Neutrophil (primary cell): Measurements from ENCODE around the gene VSTM4.

Source experiments
- H3K27ac ChIP-seq: fragments of 200-600 bp; sonication (generic); 2 replicates; pipeline ENCODE4 v1.5.1; 2016; ENCODE audit warnings: mild to moderate bottlenecking, moderate library complexity
- H3K27me3 ChIP-seq: fragments of 200-600 bp; sonication (generic); 2 replicates; pipeline ENCODE4 v1.6.0; 2016; ENCODE audit warnings: mild to moderate bottlenecking
- H3K36me3 ChIP-seq: fragments of 200-600 bp; sonication (generic); 2 replicates; pipeline ENCODE4 v1.5.1; 2017
- H3K4me1 ChIP-seq, 2 experiments: fragments of 200-600 bp in 1 of 2; sonication (generic) in 1 of 2; 1 replicate in 1 of 2; 2 replicates in 1 of 2; pipeline versions ENCODE4 v1.5.1 to v1.6.1; 2013 to 2016; ENCODE audit warnings: low read depth in 1 of 2, low read length in 1 of 2, mild to moderate bottlenecking in 1 of 2, moderate library complexity in 1 of 2; ENCODE audit not compliant: control insufficient read depth in 1 of 2, insufficient read depth in 1 of 2
- H3K4me3 ChIP-seq, 2 experiments: fragments of 200-600 bp in 1 of 2; sonication (generic) in 1 of 2; 1 replicate in 1 of 2; 2 replicates in 1 of 2; pipeline ENCODE4 v1.5.1; 2013 to 2016; ENCODE audit warnings: low read depth in 1 of 2, low read length in 1 of 2, mild to moderate bottlenecking in 1 of 2, moderate library complexity in 1 of 2
- H3K9me3 ChIP-seq: fragments of 200-600 bp; sonication (generic); 2 replicates; pipeline ENCODE4 v1.5.1; 2016
- CTCF ChIP-seq: fragments of 200-600 bp; sonication (generic); IDR thresholded peaks from 2 replicates; pipeline ENCODE4 v1.5.1; 2016; ENCODE audit warnings: antibody characterized with exemption

The VSTM4 gene

DNA sequence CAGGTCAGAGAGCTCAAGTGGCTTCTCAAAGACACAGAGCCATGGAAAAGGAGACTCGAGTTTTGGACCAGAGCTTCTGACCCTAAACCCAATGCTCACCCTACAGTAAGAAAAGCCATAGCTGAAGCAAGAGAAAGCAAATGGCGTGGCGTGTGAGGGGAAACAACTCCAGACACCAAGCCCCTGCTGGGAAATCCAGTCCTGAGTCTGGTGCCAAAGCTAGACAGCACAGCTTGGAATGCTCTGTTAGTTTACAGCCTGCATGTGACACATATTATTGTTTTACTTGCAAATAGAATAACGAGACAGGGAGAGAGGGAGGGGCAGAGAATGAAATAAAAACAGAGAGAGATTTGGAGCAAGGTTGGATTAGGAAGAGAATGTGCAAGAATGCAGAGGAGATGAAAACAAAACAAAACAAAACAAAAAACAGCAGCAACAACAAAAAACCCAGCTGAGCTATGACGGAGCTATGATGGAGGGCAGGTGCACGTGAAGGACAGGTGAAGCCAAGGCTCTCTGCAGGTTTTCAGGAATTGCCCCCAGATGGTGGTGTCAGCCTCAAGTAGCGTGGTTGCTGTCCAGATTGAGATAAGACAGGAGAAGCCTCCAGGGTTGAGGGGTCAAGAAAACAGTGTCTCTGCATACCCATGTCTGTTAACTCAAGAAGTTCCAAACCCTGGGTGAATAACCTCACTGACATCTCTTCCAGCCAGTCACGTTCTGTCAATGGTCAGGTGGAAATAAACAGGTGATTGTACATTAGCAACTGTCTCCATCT is 105.9 kb downstream of the VSTM4 start:
- H3K36me3 ChIP-seq: no peaks in the 10 kb centered on the region
- no peaks in the 10 kb centered on the region for H3K4me1 ChIP-seq
- no peak overlapping the region for H3K4me3 ChIP-seq
- no peaks in the 10 kb centered on the region for H3K27me3 ChIP-seq
- H3K27ac ChIP-seq: no peak overlapping the region
- no peak for TF ChIP-seq CTCF
- H3K9me3 ChIP-seq: no peaks in the 10 kb centered on the region

DNA sequence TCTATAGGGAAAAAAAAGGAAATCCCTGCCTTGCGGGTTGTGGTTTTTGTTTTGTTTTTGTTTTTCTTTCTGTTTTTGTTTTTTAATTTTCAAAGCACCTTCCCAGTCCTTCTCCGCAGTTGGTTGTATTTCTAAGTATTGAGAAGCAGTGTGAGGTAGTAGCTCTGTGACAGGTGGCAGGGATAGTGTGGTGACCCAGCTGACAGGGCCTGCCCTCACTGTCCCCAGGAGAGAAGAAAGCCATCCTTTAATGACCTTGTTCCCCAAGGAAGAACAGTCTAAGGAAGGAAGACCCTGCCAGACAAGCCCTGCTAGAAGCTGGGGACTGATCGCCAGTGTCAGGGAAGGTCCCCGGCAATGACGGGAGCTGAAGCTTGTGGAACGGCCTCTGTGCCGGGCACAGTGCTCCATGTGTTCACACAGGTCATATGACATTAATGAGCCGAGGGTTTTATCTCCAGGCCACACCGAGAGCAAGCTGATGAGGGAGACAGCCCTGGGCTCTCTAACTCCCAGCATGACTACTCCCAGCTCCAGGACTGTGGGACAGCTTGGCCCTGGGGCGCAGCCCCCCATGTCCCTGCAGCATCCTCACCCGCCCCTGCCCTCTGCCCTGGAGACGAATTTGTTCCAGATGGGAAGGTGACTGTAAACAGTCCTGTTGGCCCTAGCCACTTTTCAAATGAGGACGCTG is 106.7 kb downstream of the VSTM4 start:
- Histone ChIP-seq H3K4me1 (no peaks in the 10 kb centered on the region), H3K36me3 (no peaks in the 10 kb centered on the region), H3K27ac (no peak overlapping the region), H3K9me3 (no peaks in the 10 kb centered on the region), H3K4me3 (no peak overlapping the region), H3K27me3 (no peaks in the 10 kb centered on the region)
- no peak for TF ChIP-seq CTCF

DNA sequence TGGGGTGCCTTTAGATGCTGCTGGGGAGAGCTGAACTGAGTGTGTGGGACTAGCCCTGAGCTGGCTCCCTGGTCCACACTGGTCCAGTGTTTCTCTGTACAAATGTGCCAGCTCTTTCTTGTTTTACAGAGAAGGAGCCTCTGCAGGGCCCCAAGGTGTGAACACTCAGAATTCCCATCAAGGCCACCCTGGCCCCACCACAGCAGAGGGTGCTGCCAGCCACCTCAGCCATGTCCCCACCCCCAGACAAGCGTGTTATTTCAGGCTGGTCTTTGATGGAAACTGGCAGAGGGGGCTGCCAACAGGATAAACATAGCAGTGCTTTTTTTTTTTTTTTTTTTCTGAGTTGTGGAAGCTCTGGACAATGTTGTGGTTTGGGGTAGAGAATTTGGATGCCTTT is 107.2 kb downstream of the VSTM4 start:
- no peaks in the 10 kb centered on the region for H3K36me3 ChIP-seq
- no peak overlapping the region for H3K4me3 ChIP-seq
- TF ChIP-seq CTCF: no peak
- H3K4me1 ChIP-seq: no peaks in the 10 kb centered on the region
- H3K9me3 ChIP-seq: no peaks in the 10 kb centered on the region
- H3K27ac ChIP-seq: no peak overlapping the region
- no peaks in the 10 kb centered on the region for H3K27me3 ChIP-seq

GRCh38 chr10:49007129-49007528 is 108.2 kb downstream of the VSTM4 start:
- no peaks in the 10 kb centered on the region for H3K36me3 ChIP-seq
- no peak overlapping the region for H3K4me3 ChIP-seq
- no peaks in the 10 kb centered on the region for H3K4me1 ChIP-seq
- TF ChIP-seq CTCF: no peak
- no peaks in the 10 kb centered on the region for H3K9me3 ChIP-seq
- no peak overlapping the region for H3K27ac ChIP-seq
- no peaks in the 10 kb centered on the region for H3K27me3 ChIP-seq

GRCh38 chr10:49005270-49005669 is 110.1 kb downstream of the VSTM4 start:
- Histone ChIP-seq H3K9me3 (no peaks in the 10 kb centered on the region), H3K27ac (no peak overlapping the region), H3K4me1 (no peaks in the 10 kb centered on the region), H3K36me3 (no peaks in the 10 kb centered on the region), H3K27me3 (no peaks in the 10 kb centered on the region), H3K4me3 (no peak overlapping the region)
- TF ChIP-seq CTCF: no peak
